Left ventricle myocardium inferior (tissue), 1 donor: ENCODE results near the gene GMCL2. TPM values are rescaled to one million over a fixed set of nuclear protein-coding genes. Genes with fewer than 3 reads are reported as not detected.

Source experiments
- DNase-seq: peaks from one replicate; pipeline ENCODE4 v3.0.0-alpha.2; 2020
- H3K27ac ChIP-seq: fragments of 200-600 bp; replicated peaks from 2 replicates; pipeline ENCODE4 v1.8.0; 2021
- H3K27me3 ChIP-seq: fragments of 200-600 bp; 2 replicates; pipeline ENCODE4 v1.8.0; 2021; ENCODE audit warnings: low read depth
- H3K36me3 ChIP-seq: fragments of 200-600 bp; 2 replicates; pipeline ENCODE4 v1.8.0; 2021
- H3K4me1 ChIP-seq: fragments of 200-600 bp; 2 replicates; pipeline ENCODE4 v1.8.0; 2021
- H3K4me3 ChIP-seq: fragments of 200-600 bp; 2 replicates; pipeline ENCODE4 v1.8.0; 2021; ENCODE audit warnings: mild to moderate bottlenecking, moderate library complexity
- H3K9me3 ChIP-seq: fragments of 200-600 bp; replicated peaks from 2 replicates; pipeline ENCODE4 v1.8.0; 2021
- CTCF ChIP-seq: fragments of 200-600 bp; IDR thresholded peaks from 2 replicates; pipeline ENCODE4 v1.8.0; 2021; ENCODE audit warnings: antibody characterized with exemption, mild to moderate bottlenecking, borderline replicate concordance
- intact Hi-C: fragments of 100-400 bp; cut with micrococcal nuclease; formaldehyde crosslinking; loops from one replicate; pipeline ENCODE4 v1.11.0; 2022
- total RNA-seq: library from RNA; stranded (reverse); fragmentation: NEBNext Ultra II Directional; extraction: Animal tissue kit (Norgen Biotek cat#: 25700); gene quantifications from one replicate; pipeline ENCODE4 v1.2.1, GENCODE V29; 2021
- donor health status: DM: no; HTN: yes; CAD: no; lungs with severe emphysema.

Gene GMCL2
- total RNA-seq, 1 donor from 2014 or later: not detected

- no peak for DNase-seq
- TF ChIP-seq CTCF: no peak
- intact Hi-C loops: no loop called here
- Histone ChIP-seq H3K27me3 (no peaks in the 10 kb centered on the region), H3K27ac (no peak overlapping the region), H3K9me3 (no peaks in the 10 kb centered on the region), H3K4me1 (peaks cover 47% of the 10 kb centered on the region), H3K4me3 (no peak overlapping the region), H3K36me3 (peaks cover 67% of the 10 kb centered on the region)
Observed at GRCh38 chr5:178207917-178208280, 20.7 kb upstream of the GMCL2 start.

GRCh38 chr5:178207183-178207916 is 20.2 kb upstream of the GMCL2 start:
- no peak for DNase-seq
- H3K9me3 ChIP-seq: no peaks in the 10 kb centered on the region
- peaks cover 62% of the 10 kb centered on the region for H3K36me3 ChIP-seq
- peaks cover 43% of the 10 kb centered on the region for H3K4me1 ChIP-seq
- TF ChIP-seq CTCF: no peak
- intact Hi-C loops: no loop called here
- H3K4me3 ChIP-seq: no peak overlapping the region
- no peaks in the 10 kb centered on the region for H3K27me3 ChIP-seq
- peak overlapping the region; percentile 96 for H3K27ac ChIP-seq

- TF ChIP-seq CTCF: no peak
- peak overlapping the region; percentile 94 for H3K4me3 ChIP-seq
- H3K9me3 ChIP-seq: no peaks in the 10 kb centered on the region
- peak overlapping the region; percentile 96 for H3K27ac ChIP-seq
- no peaks in the 10 kb centered on the region for H3K27me3 ChIP-seq
- H3K4me1 ChIP-seq: peaks cover 43% of the 10 kb centered on the region
- intact Hi-C loops: no loop called here
- no peak for DNase-seq
- H3K36me3 ChIP-seq: peaks cover 53% of the 10 kb centered on the region
Observed at GRCh38 chr5:178206166-178207101, 19.3 kb upstream of the GMCL2 start.

- no peaks in the 10 kb centered on the region for H3K9me3 ChIP-seq
- TF ChIP-seq CTCF: no peak
- peaks cover 43% of the 10 kb centered on the region for H3K4me1 ChIP-seq
Observed at GRCh38 chr5:178205749-178206047, 18.5 kb upstream of the GMCL2 start.

GRCh38 chr5:178204935-178205748 is 18.0 kb upstream of the GMCL2 start:
- peak overlapping the region; percentile 96 for H3K27ac ChIP-seq
- TF ChIP-seq CTCF: no peak
- intact Hi-C loops: no loop called here

More at GRCh38 chr5:178205749-178206047, 18.5 kb upstream of the GMCL2 start:
- Histone ChIP-seq H3K4me3 (peak overlapping the region; percentile 94), H3K36me3 (peaks cover 45% of the 10 kb centered on the region), H3K27me3 (no peaks in the 10 kb centered on the region), H3K27ac (peak overlapping the region; percentile 96)
- no peak for DNase-seq
- intact Hi-C loops: no loop called here

More at GRCh38 chr5:178204935-178205748, 18.0 kb upstream of the GMCL2 start:
- H3K4me3 ChIP-seq: peak overlapping the region; percentile 94
- DNase-seq: peak; percentile 80
- peaks cover 43% of the 10 kb centered on the region for H3K4me1 ChIP-seq
- H3K9me3 ChIP-seq: no peaks in the 10 kb centered on the region
- H3K27me3 ChIP-seq: no peaks in the 10 kb centered on the region
- peaks cover 40% of the 10 kb centered on the region for H3K36me3 ChIP-seq
